Measurements from ENCODE around the gene PSKH1. TPM values are rescaled to one million over a fixed set of nuclear protein-coding genes. Genes with fewer than 3 reads are reported as not detected.

Gene PSKH1
- total and polyA plus RNA-seq, 4 experiments from 2014 or later, result 19.4 to 25.3 (median 23.7) TPM

GRCh38 chr16:67846320-67847063 lies 46.6 kb upstream of the PSKH1 start, which contains the start of gene NUTF2:
TSS of gene NUTF2 (plus strand) at chr16:67846933. CDS start at chr16:67865131, 18,198 bp downstream.
- peak within 1 kb of the TSS; percentile 86 to 90 for H3K4me3 ChIP-seq (ENCODE audit: low read length in 2 of 2)
- Mint-ChIP-seq H3K27ac (peak within 1 kb of the TSS; percentile 87 to 98 (median 95)), H3K4me1 (peaks cover 34 to 58% (median 46%) of the 10 kb centered on the region in 4 donors), H3K27me3 (no peaks in the 10 kb centered on the region), H3K4me3 (peak within 1 kb of the TSS; percentile 87 to 94 (median 89)), H3K9me3 (peaks cover 0 to 2% (median 0%) of the 10 kb centered on the region in 8 donors), H3K36me3 (peaks cover 0 to 17% of the 10 kb centered on the region in 2 donors)
- ChIA-PET POLR2A (ENCODE audit: partially characterized antibody) (interaction anchor here (0.7 to 5.2 kb wide), 23 partner anchors 9 to 437 kb away, joined by 3 to 60 read pairs (median 4); partner anchors contain the start of genes ACD, DDX28, DUS2 and EDC4), CTCF (ENCODE audit: partially characterized antibody) (interaction anchor here (1.1 to 3.3 kb wide), 7 partner anchors 9 to 366 kb away, joined by 3 to 14 read pairs (median 5); partner anchors contain the start of genes ATP6V0D1 and NRN1L)
- no peaks in the 10 kb centered on the region for H3K36me3 ChIP-seq (ENCODE audit: insufficient read depth, low read length)
- no peaks in the 10 kb centered on the region for H3K27me3 ChIP-seq (ENCODE audit: insufficient read depth, low read length)
- peak; percentile 95 to 98 (median 96) for DNase-seq
- H3K4me1 ChIP-seq (ENCODE audit: insufficient read depth, low read length), result peaks cover 48% of the 10 kb centered on the region
- intact Hi-C loops (cut with micrococcal nuclease), result loop anchor here (1.0 kb wide), 6 partner anchors 13 to 238 kb away; partner anchors contain the start of genes ACD, PARD6A, PSKH1 and RANBP10
- H3K27ac ChIP-seq (ENCODE audit: low read depth, low read length), result peak within 1 kb of the TSS; percentile 80
- no peaks in the 10 kb centered on the region for H3K9me3 ChIP-seq (ENCODE audit: control insufficient read depth in 1 of 2, low read length in 2 of 2)

DNA sequence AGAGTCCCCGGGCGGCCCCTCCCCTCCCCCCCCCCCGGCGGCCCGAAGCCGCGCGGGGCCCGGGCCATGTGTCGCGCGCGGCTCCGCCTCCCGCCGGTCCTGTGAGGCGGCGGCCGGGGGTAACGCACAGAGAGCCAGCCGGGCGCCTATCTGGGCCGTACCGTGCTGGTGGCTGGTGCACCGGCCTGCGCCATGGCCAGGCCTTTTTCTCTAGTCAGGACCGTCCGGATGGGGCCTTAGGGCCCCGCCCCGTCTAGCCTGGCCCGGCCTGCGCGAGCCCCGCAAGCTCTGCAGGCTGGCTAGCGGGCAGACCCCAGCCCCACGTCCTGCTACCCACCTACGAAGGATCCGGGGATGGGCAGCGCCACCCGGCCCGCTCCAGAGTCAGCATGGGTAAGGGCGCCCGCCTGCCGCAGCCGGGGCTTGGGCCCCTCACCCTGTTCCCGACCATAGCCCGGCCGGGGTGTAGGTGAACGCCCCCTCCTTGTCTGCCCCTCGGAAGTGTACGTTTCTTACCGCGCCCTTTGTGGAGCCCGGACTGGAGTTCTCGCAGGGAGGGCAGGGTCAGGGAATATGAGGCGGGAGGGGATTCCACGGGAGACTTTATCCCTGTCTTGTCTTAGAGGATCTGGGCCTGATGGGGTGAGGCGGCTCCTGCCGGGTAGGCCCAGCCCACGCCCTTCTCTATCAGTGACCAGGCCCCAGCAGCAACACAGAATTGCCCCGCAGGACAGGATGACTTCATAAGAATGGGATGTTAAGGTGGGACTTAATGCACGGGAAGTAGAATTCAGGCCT lies 45.8 kb upstream of the PSKH1 start, which contains the start of gene CENPT:
CENPT (minus strand) TSS at position 630 of the 798 bp plus-strand sequence. CDS start 13,834 bp downstream, outside the sequence.
- Histone ChIP-seq H3K27ac (ENCODE audit: low read depth, low read length) (peak within 1 kb of the TSS; percentile 80), H3K4me1 (ENCODE audit: insufficient read depth, low read length) (peaks cover 46% of the 10 kb centered on the region), H3K4me3 (ENCODE audit: low read length in 2 of 2) (peak within 1 kb of the TSS; percentile 86 to 90), H3K27me3 (ENCODE audit: insufficient read depth, low read length) (no peaks in the 10 kb centered on the region), H3K36me3 (ENCODE audit: insufficient read depth, low read length) (no peaks in the 10 kb centered on the region), H3K9me3 (ENCODE audit: control insufficient read depth in 1 of 2, low read length in 2 of 2) (no peaks in the 10 kb centered on the region)
- Mint-ChIP-seq H3K27ac (peak within 1 kb of the TSS; percentile 84 to 98 (median 92)), H3K27me3 (no peaks in the 10 kb centered on the region), H3K36me3 (peaks cover 0 to 15% of the 10 kb centered on the region in 2 donors), H3K9me3 (peaks cover 0 to 2% (median 0%) of the 10 kb centered on the region in 8 donors), H3K4me1 (peaks cover 31 to 53% (median 44%) of the 10 kb centered on the region in 4 donors), H3K4me3 (peak within 1 kb of the TSS; percentile 87 to 94 (median 89))
- CTCF ChIA-PET (ENCODE audit: partially characterized antibody), result interaction anchor here (1.1 to 2.1 kb wide), 6 partner anchors 9 to 366 kb away, joined by 3 to 8 read pairs (median 5); partner anchors contain the start of genes ATP6V0D1 and NRN1L
- intact Hi-C loops (cut with micrococcal nuclease), result no loop called here
- POLR2A ChIA-PET (ENCODE audit: partially characterized antibody), result interaction anchor here (1.2 to 5.2 kb wide), 8 partner anchors 18 to 187 kb away, joined by 3 to 44 read pairs (median 6); partner anchors contain the start of genes ACD, EDC4, GFOD2 and PARD6A
- DNase-seq, result peak in 1 of 5 donors; percentile 55

DNA sequence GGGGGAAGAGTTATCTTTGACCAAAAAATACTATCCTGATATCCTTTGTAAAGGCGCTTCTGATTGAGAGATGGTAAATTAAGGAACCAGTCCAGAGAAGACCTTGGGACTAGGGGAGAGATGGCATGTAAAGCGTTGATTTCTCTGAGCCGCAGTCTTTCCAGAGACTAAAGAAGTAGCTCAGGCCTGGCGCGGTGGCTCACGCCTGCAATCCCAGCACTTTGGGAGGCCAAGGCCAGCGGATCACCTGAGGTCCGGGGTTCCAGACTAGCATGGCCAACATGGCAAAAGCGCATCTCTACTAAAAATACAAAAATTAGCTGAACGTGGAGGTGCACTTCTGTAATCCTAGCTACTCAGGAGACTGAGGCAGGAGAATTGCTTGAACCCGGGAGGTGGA lies 44.9 kb upstream of the PSKH1 start:
- ChIA-PET POLR2A (ENCODE audit: partially characterized antibody) (interaction anchor here (0.7 to 1.5 kb wide), 4 partner anchors 14 to 188 kb away, joined by 3 to 6 read pairs (median 3); partner anchors contain the start of gene ACD), CTCF (ENCODE audit: partially characterized antibody) (interaction anchor here (0.6 to 1.6 kb wide), 3 partner anchors 32 to 327 kb away, joined by 3 to 5 read pairs (median 3); no protein-coding TSS in a partner anchor)
- intact Hi-C loops (cut with micrococcal nuclease), result no loop called here
- H3K36me3 Mint-ChIP-seq, result peaks cover 0 to 8% of the 10 kb centered on the region in 2 donors
- peaks cover 0 to 1% (median 0%) of the 10 kb centered on the region in 8 donors for H3K9me3 Mint-ChIP-seq
- H3K27me3 ChIP-seq (ENCODE audit: insufficient read depth, low read length), result no peaks in the 10 kb centered on the region
- no peaks in the 10 kb centered on the region for H3K9me3 ChIP-seq (ENCODE audit: control insufficient read depth in 1 of 2, low read length in 2 of 2)
- H3K27ac ChIP-seq (ENCODE audit: low read depth, low read length), result peak overlapping the region; percentile 80
- H3K4me3 Mint-ChIP-seq, result peak overlapping the region; percentile 83 to 91 (median 87)
- H3K4me3 ChIP-seq (ENCODE audit: low read length in 2 of 2), result no peak overlapping the region
- H3K27me3 Mint-ChIP-seq, result no peaks in the 10 kb centered on the region
- peak overlapping the region in 6 of 7 donors; percentile 70 to 92 (median 84) for H3K27ac Mint-ChIP-seq
- H3K36me3 ChIP-seq (ENCODE audit: insufficient read depth, low read length), result no peaks in the 10 kb centered on the region
- no peak for DNase-seq
- H3K4me1 Mint-ChIP-seq, result peaks cover 31 to 48% (median 40%) of the 10 kb centered on the region in 4 donors
- peaks cover 46% of the 10 kb centered on the region for H3K4me1 ChIP-seq (ENCODE audit: insufficient read depth, low read length)

DNA sequence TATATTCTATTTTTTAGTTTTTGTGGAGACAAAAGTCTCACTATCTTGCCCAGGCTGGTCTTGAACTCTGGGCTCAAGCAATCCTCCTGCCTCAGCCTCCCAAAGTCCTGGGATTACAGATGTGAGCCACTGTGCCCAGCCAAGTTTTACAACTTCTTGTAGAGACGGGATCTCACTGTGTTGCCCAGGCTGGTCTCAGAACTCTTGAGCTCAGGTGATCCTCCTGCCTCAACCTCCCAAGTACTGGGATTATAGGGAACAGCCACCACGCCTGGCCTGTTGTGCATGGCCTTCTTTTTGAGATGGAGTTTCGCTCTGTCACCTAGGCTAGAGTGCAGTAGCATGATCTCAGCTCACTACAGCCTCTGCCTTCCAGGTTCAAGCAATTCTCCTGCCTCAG lies 39.4 kb upstream of the PSKH1 start:
- H3K27ac ChIP-seq (ENCODE audit: low read depth, low read length), result no peak overlapping the region
- H3K4me1 ChIP-seq (ENCODE audit: insufficient read depth, low read length), result peaks cover 22% of the 10 kb centered on the region
- no peaks in the 10 kb centered on the region for H3K36me3 ChIP-seq (ENCODE audit: insufficient read depth, low read length)
- no peak overlapping the region for H3K4me3 ChIP-seq (ENCODE audit: low read length in 2 of 2)
- Mint-ChIP-seq H3K4me1 (peaks cover 21 to 39% (median 35%) of the 10 kb centered on the region in 4 donors), H3K27me3 (no peaks in the 10 kb centered on the region), H3K36me3 (peaks cover 0 to 7% of the 10 kb centered on the region in 2 donors), H3K9me3 (no peaks in the 10 kb centered on the region), H3K27ac (no peak overlapping the region), H3K4me3 (no peak overlapping the region)
- POLR2A ChIA-PET (ENCODE audit: partially characterized antibody), result no interaction called here
- H3K27me3 ChIP-seq (ENCODE audit: insufficient read depth, low read length), result no peaks in the 10 kb centered on the region
- CTCF ChIA-PET (ENCODE audit: partially characterized antibody), result no interaction called here
- intact Hi-C loops (cut with micrococcal nuclease), result no loop called here
- no peak for DNase-seq
- no peaks in the 10 kb centered on the region for H3K9me3 ChIP-seq (ENCODE audit: control insufficient read depth in 1 of 2, low read length in 2 of 2)

GRCh38 chr16:67855789-67856188 lies 37.3 kb upstream of the PSKH1 start:
- Histone ChIP-seq H3K9me3 (ENCODE audit: control insufficient read depth in 1 of 2, low read length in 2 of 2) (no peaks in the 10 kb centered on the region), H3K36me3 (ENCODE audit: insufficient read depth, low read length) (peaks cover 4% of the 10 kb centered on the region), H3K27me3 (ENCODE audit: insufficient read depth, low read length) (no peaks in the 10 kb centered on the region), H3K4me1 (ENCODE audit: insufficient read depth, low read length) (peaks cover 24% of the 10 kb centered on the region), H3K27ac (ENCODE audit: low read depth, low read length) (no peak overlapping the region), H3K4me3 (ENCODE audit: low read length in 2 of 2) (no peak overlapping the region)
- ChIA-PET POLR2A (ENCODE audit: partially characterized antibody) (interaction anchor here (0.6 to 1.4 kb wide), 2 partner anchors 10 to 13 kb away, joined by 3 to 5 read pairs; no protein-coding TSS in a partner anchor), CTCF (ENCODE audit: partially characterized antibody) (interaction anchor here (0.5 to 3.9 kb wide), 5 partner anchors 9 to 44 kb away, joined by 3 to 17 read pairs (median 3); partner anchors contain the start of gene NUTF2)
- intact Hi-C loops (cut with micrococcal nuclease), result no loop called here
- peaks cover 20 to 41% (median 31%) of the 10 kb centered on the region in 4 donors for H3K4me1 Mint-ChIP-seq
- no peaks in the 10 kb centered on the region for H3K9me3 Mint-ChIP-seq
- peaks cover 0 to 8% of the 10 kb centered on the region in 2 donors for H3K36me3 Mint-ChIP-seq
- H3K27ac Mint-ChIP-seq, result peak overlapping the region in 3 of 7 donors; percentile 10 to 50 (median 19)
- H3K27me3 Mint-ChIP-seq, result no peaks in the 10 kb centered on the region
- no peak for DNase-seq
- no peak overlapping the region for H3K4me3 Mint-ChIP-seq

DNA sequence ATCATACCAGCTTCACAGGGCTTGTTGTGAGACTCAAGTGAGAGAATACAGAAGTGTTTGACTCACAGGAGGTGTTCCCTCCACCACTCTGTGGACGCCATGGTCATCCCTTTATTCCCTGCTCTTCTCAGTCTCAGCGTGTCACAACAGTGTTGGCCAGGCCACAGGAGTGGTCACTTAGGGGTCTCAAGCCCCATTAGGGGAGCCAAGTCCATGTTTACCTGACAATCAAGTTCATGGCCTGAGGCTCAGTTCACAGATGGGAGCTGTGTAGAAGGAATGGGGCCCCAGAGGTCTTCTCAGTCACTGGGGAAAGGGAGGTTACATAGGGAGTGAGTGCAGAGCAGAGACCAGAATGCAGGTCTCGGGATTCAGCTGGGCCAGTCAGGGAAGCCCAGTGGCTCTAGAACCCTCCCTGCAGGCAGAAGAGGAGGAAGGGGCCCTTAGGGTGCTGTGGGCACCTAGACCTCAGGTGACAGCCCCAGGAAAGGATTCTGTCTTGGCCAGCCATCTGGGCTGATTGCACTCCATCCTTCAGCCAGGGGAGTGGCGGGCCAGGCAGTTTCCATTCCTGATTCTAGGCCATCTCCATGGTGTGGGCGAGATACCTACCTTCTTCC lies 36.0 kb upstream of the PSKH1 start:
- no peak for DNase-seq
- CTCF ChIA-PET (ENCODE audit: partially characterized antibody), result interaction anchor here (1.5 to 3.9 kb wide), 3 partner anchors 11 to 41 kb away, joined by 3 to 17 read pairs (median 3); partner anchors contain the start of gene NUTF2
- H3K27ac Mint-ChIP-seq, result peak overlapping the region; percentile 35 to 95 (median 91)
- intact Hi-C loops (cut with micrococcal nuclease), result no loop called here
- H3K9me3 ChIP-seq (ENCODE audit: control insufficient read depth in 1 of 2, low read length in 2 of 2), result no peaks in the 10 kb centered on the region
- peaks cover 24 to 51% (median 35%) of the 10 kb centered on the region in 4 donors for H3K4me1 Mint-ChIP-seq
- peaks cover 24% of the 10 kb centered on the region for H3K4me1 ChIP-seq (ENCODE audit: insufficient read depth, low read length)
- H3K9me3 Mint-ChIP-seq, result no peaks in the 10 kb centered on the region
- H3K27ac ChIP-seq (ENCODE audit: low read depth, low read length), result peak overlapping the region; percentile 43
- no peak overlapping the region for H3K4me3 Mint-ChIP-seq
- peaks cover 0 to 16% of the 10 kb centered on the region in 2 donors for H3K36me3 Mint-ChIP-seq
- POLR2A ChIA-PET (ENCODE audit: partially characterized antibody), result interaction anchor here (0.9 kb wide), 1 partner anchor 27 kb away, joined by 3 read pairs; no protein-coding TSS in a partner anchor
- peaks cover 14% of the 10 kb centered on the region for H3K36me3 ChIP-seq (ENCODE audit: insufficient read depth, low read length)
- H3K4me3 ChIP-seq (ENCODE audit: low read length in 2 of 2), result no peak overlapping the region
- no peaks in the 10 kb centered on the region for H3K27me3 ChIP-seq (ENCODE audit: insufficient read depth, low read length)
- H3K27me3 Mint-ChIP-seq, result no peaks in the 10 kb centered on the region

All from CD4-positive, alpha-beta memory T cell (primary cell).